Prostate gland (tissue), 2 donors: ENCODE data around the gene CNNM1.
A peak's percentile ranks its signal among the peaks of the same experiment; 100 is the strongest.

Source experiments
- CTCF ChIP-seq, 4 experiments: fragments of 200-600 bp in 2 of 4; fragments of 450-650 bp in 2 of 4; sonication (generic) in 2 of 4; IDR thresholded peaks; 1 replicate in 3 of 4; 2 replicates in 1 of 4; pipeline ENCODE4 v1.5.1; 2016 to 2019; ENCODE audit warnings: antibody characterized with exemption in 4 of 4, mild to moderate bottlenecking in 2 of 4, moderate library complexity in 2 of 4
- POLR2A ChIP-seq: fragments of 450-650 bp; IDR thresholded peaks from one replicate; pipeline ENCODE4 v1.6.1; 2016; ENCODE audit warnings: antibody characterized with exemption, mild to moderate bottlenecking

GRCh38 chr10:99329304-99329553, at the start of gene CNNM1:
- peak; percentile 29 for TF ChIP-seq POLR2A
- TF ChIP-seq CTCF (IDR thresholded peaks at IDR 0.05), result no peak
